ENCODE measurements around the gene OR1N2. TPM values are rescaled to one million over a fixed set of nuclear protein-coding genes. Genes with fewer than 3 reads are reported as not detected.

OR1N2 gene
- total RNA-seq, 1 experiment from 2014 or later = not detected

Other genes with a start within 250 kb of the OR1N2 start
- 2.1 and 3.9 TPM in 2 replicates for gene PTGS1, start 182.1 kb upstream of the OR1N2 start, total RNA-seq (2014; rRNA removed; shearing (Covaris generic))
- not detected in 2 replicates for gene OR1J1, start 75.2 kb upstream of the OR1N2 start, total RNA-seq (2014; rRNA removed; shearing (Covaris generic))
- not detected in 2 replicates for gene OR1J2, start 42.3 kb upstream of the OR1N2 start, total RNA-seq (2014; rRNA removed; shearing (Covaris generic))
- not detected in 2 replicates for gene OR1J4, start 34.0 kb upstream of the OR1N2 start, total RNA-seq (2014; rRNA removed; shearing (Covaris generic))
- gene OR1N1, start 25.8 kb upstream of the OR1N2 start, total RNA-seq (2014; rRNA removed; shearing (Covaris generic)) = not detected in 2 replicates
- not detected in 2 replicates for gene OR1L8, start 30.3 kb downstream of the OR1N2 start, total RNA-seq (2014; rRNA removed; shearing (Covaris generic))
- not detected in 2 replicates for gene OR1Q1, start 61.6 kb downstream of the OR1N2 start, total RNA-seq (2014; rRNA removed; shearing (Covaris generic))
- gene OR1B1, start 104.5 kb downstream of the OR1N2 start, total RNA-seq (2014; rRNA removed; shearing (Covaris generic)) = not detected in 2 replicates
- gene OR1L1, start 108.6 kb downstream of the OR1N2 start, total RNA-seq (2014; rRNA removed; shearing (Covaris generic)) = not detected in 2 replicates
- gene OR1L3, start 122.0 kb downstream of the OR1N2 start, total RNA-seq (2014; rRNA removed; shearing (Covaris generic)) = not detected in 2 replicates
- gene OR1L4, start 170.9 kb downstream of the OR1N2 start, total RNA-seq (2014; rRNA removed; shearing (Covaris generic)) = not detected in 2 replicates
- not detected in 2 replicates for gene OR1L6, start 189.2 kb downstream of the OR1N2 start, total RNA-seq (2014; rRNA removed; shearing (Covaris generic))
- gene OR5C1, start 235.8 kb downstream of the OR1N2 start, total RNA-seq (2014; rRNA removed; shearing (Covaris generic)) = not detected in 2 replicates
- not detected in 2 replicates for gene OR1K1, start 247.0 kb downstream of the OR1N2 start, total RNA-seq (2014; rRNA removed; shearing (Covaris generic))